ENCODE results near the gene SLC12A8. TPM values are rescaled to one million over a fixed set of nuclear protein-coding genes. Genes with fewer than 3 reads are reported as not detected.
A peak's percentile ranks its signal among the peaks of the same experiment; 100 is the strongest.

The SLC12A8 gene
- total RNA-seq, 1 experiment from 2014 or later = 9.3 TPM

- DNase-seq (ENCODE audit: extremely low read depth, low read depth) = no peak
Measured at GRCh38 chr3:125059488-125060245, 152.9 kb downstream of the SLC12A8 start.

- DNase-seq (ENCODE audit: extremely low read depth, low read depth) = no peak
Measured at GRCh38 chr3:125058959-125059358, 153.6 kb downstream of the SLC12A8 start.

- no peak for DNase-seq (ENCODE audit: extremely low read depth, low read depth)
Measured at GRCh38 chr3:125058529-125058928, 154.0 kb downstream of the SLC12A8 start.

- DNase-seq (ENCODE audit: extremely low read depth, low read depth) = no peak
Measured at GRCh38 chr3:125057186-125057850, 155.2 kb downstream of the SLC12A8 start.

GRCh38 chr3:125055913-125056745 is 156.4 kb downstream of the SLC12A8 start, which contains the start of gene HEG1:
TSS of gene HEG1 (minus strand) at chr3:125055997. CDS start at chr3:125055890, 107 bp downstream.
- DNase-seq (ENCODE audit: extremely low read depth, low read depth) = peak; percentile 65

GRCh38 chr3:125055331-125055912 is 157.1 kb downstream of the SLC12A8 start:
- no peak for DNase-seq (ENCODE audit: extremely low read depth, low read depth)

- no peak for DNase-seq (ENCODE audit: extremely low read depth, low read depth)
Measured at GRCh38 chr3:125054449-125055329, 157.9 kb downstream of the SLC12A8 start.

GRCh38 chr3:125054062-125054448 is 158.5 kb downstream of the SLC12A8 start:
- DNase-seq (ENCODE audit: extremely low read depth, low read depth) = no peak

- no peak for DNase-seq (ENCODE audit: extremely low read depth, low read depth)
Measured at GRCh38 chr3:125053304-125053699, 159.2 kb downstream of the SLC12A8 start.

- peak; percentile 58 for DNase-seq (ENCODE audit: extremely low read depth, low read depth)
Measured at GRCh38 chr3:125052624-125053303, 159.8 kb downstream of the SLC12A8 start.

- no peak for DNase-seq (ENCODE audit: extremely low read depth, low read depth)
Measured at GRCh38 chr3:125051715-125052581, 160.6 kb downstream of the SLC12A8 start.

- no peak for DNase-seq (ENCODE audit: extremely low read depth, low read depth)
Measured at GRCh38 chr3:125051205-125051604, 161.3 kb downstream of the SLC12A8 start.

- DNase-seq (ENCODE audit: extremely low read depth, low read depth) = no peak
Measured at GRCh38 chr3:125050488-125051090, 162.0 kb downstream of the SLC12A8 start.

- no peak for DNase-seq (ENCODE audit: extremely low read depth, low read depth)
Measured at GRCh38 chr3:125048282-125048681, 164.3 kb downstream of the SLC12A8 start.

GRCh38 chr3:125045965-125046364 is 166.6 kb downstream of the SLC12A8 start:
- no peak for DNase-seq (ENCODE audit: extremely low read depth, low read depth)

GRCh38 chr3:125045194-125045593 is 167.4 kb downstream of the SLC12A8 start:
- DNase-seq (ENCODE audit: extremely low read depth, low read depth) = no peak

GRCh38 chr3:125043599-125044151 is 168.9 kb downstream of the SLC12A8 start:
- no peak for DNase-seq (ENCODE audit: extremely low read depth, low read depth)
